Fibroblast of peridontal ligament (primary cell): ENCODE measurements around the gene COBLL1.

ENCODE experiments used
- DNase-seq: peaks from one replicate; pipeline ENCODE4 v3.0.0-alpha.2; 2010; ENCODE audit errors: extremely low read depth

The COBLL1 gene

DNA sequence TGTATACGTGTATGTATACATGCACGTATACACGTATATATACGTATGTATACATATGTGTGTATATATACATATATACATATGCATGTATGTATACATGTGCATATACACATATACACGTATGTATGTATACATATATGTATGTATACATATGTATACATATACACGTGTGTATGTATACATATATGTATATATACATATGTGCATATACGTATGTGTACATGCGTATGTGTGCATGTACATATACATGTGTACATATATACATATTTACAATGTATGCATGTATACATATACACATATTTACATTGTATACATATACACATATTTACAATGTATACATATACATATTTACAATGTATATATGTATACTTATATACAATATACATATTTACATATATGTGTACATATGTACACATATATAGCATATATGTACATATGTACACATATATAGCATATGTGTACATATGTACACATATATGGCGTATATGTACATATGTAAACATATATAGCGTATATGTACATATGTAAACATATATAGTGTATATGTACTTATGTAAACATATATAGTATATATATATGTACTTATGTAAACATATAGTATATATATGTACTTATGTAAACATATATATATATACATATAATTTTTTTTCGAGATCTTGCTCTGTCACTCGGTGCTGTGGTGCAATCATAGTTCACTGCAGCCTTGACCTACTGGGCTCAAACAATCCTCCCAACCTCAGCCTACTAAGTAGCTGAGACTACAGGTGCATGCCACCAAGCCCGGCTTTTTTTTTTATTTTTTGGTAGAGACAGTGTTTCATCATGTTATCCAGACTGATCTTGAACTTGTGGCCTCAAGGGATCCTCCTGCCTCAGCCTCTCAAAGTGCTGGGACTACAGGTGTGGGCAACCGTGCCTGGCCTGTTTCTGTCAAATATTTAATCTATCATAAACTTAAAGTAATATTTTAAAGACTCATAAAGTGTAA lies 23.2 kb downstream of the COBLL1 start:
- DNase-seq, result no peak

DNA sequence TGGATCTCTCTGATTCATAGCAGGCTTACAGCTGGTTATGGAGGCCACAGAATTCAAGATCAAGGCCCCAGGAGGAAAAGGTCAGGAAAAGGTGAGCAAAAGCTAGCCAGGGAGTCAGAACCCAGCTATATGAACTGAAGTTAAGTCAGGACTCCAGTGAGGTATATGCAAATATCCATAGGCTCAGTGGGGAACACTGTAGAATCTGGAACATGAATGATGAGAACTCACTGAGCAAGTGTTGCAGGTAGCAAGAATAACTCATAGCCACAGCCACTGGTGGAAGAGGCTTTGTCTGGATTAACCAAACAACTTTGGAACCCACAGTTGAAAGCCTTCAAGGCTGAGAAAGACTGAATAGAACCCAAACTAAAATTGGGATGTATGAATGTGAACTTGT lies 24.7 kb downstream of the COBLL1 start:
- no peak for DNase-seq

DNA sequence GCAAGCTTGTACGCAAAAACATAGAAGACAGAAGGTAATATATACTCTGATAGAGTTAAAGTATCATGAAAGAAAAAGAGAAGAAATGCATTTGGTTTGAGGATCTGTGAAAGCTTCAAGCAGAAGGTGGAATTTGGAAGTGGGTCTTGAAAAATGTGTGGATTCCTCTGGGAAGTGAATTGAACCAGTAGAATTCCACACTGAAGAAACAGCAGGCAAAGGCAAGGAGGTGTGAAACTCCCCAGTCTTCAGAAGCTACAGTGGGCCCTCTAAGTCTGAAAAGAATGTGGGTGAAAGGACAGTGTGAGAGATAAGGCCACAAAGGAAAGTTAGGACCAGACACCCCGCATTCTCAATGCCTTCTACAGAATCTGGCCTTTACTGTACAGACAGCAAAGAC lies 25.6 kb downstream of the COBLL1 start:
- no peak for DNase-seq

DNA sequence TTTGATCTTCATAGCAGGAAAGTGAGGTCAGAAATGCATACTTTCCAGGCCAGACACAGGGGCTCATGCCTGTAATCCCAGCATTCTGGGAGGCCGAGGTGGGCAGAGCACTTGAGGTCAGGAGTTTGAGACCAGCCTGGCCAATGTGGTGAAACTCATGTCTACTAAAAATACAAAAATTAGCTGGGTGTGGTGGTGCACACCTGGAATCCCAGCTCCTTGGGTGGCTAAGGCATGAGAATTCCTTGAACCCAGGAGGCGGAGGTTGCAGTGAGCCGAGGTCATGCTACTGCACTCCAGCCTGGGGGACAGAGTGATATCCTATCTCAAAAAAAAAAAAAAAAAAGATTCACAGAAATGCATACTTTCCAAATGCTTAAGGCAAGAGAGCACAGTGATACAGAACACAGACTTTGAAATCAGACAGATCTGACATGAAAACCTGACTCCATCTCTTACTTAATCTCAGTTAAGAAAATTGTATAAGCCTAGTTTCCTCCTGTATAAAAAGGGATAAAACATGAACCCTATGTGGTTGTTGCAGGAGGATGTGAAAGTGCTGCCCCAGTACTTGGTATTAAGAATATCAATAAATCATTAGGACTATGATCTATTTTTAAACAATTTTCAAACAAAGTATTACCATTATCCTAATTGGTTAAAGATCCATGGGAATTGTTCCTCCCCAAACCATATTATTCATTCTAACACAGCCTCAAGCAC lies 26.4 kb downstream of the COBLL1 start:
- DNase-seq, result no peak

DNA sequence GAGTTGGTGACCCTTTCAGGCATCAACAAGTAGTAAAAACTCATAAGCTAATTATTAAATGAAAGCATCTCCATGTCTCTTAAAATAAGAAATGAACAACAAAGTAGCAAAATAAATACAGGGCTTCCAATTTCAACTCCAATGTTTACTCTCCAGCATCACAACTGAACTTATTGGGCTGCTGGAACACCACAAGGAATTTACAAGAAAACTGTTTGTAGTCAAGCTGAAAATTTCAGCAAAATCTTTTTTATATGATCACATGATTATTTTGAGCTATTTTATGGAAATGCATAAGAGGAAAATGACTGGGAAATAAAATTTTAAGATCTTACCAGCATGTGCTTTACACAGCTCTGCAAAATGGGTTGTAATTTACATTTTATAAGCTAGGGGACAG lies 28.1 kb downstream of the COBLL1 start:
- no peak for DNase-seq

DNA sequence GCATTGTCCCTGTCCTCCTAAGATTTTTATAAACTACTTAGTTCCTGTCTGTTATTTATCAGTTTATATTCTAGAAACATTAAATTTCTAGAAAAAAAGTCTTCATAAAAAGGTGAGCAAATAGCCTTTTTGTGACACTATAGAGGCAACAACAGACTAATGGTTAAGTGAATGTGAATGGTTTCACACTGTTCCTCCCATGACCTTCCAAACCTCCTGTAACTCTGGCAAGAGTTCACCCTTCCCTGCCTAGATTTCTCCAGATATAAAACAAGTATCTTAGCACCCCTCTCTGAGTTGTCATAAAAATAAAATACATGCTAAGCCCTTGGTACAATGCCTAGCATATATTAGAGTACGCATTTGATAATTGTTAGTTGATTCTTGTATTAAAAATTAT lies 29.2 kb downstream of the COBLL1 start:
- no peak for DNase-seq

DNA sequence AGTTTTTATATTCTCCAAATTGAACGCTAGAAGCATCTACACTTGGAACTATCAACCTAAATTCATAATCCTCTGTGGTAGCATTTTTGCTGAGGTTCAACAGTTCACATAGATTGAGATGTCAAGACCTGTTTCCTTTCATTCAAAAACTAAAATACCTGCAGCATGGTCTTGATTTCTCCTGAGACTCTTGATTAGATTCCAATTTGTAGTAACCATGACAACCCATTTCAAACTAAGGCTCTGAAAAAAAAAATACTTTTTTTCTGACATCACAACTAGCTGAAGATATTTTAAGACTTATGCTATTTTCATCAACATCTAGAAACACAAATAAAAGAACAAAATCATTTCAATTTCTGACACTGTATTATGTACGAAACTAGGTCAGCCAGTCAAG lies 29.8 kb downstream of the COBLL1 start:
- no peak for DNase-seq

DNA sequence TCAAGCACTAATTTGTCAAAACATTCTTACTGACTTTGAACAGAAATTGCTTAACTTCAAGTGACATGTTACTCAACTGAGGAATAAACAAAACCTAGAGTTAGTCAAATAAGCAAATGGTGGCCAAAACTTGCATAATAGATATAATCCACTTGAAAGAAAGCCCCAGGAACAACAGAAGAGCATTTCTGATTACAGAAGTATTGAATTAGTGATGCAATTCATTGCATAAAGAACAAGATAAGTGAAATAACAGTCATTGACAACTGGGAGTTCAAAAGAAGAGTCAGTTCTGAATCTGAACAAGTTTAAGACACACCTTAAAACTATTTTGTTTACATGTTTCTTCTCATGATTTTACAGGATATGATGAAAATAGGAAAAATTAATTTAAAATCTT lies 30.8 kb downstream of the COBLL1 start:
- DNase-seq, result peak; percentile 75

DNA sequence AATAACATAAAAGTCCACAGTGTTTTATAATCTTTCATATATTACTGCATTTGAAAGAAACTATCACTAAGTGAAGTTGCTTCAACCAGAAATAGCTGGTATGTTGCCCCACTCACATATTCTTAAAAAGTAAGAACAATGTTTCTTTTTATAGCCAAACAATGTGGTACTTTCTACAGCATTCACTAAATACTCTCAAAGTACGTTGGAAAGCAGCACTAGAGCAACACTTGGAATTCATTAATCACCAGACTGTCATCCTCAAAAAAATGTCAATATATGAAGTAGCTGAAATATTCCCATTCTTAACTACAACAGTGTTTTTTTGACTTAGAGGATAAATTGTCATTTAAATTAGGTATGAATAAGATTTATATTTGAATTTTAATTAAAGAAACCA lies 32.8 kb downstream of the COBLL1 start:
- DNase-seq, result peak; percentile 57

DNA sequence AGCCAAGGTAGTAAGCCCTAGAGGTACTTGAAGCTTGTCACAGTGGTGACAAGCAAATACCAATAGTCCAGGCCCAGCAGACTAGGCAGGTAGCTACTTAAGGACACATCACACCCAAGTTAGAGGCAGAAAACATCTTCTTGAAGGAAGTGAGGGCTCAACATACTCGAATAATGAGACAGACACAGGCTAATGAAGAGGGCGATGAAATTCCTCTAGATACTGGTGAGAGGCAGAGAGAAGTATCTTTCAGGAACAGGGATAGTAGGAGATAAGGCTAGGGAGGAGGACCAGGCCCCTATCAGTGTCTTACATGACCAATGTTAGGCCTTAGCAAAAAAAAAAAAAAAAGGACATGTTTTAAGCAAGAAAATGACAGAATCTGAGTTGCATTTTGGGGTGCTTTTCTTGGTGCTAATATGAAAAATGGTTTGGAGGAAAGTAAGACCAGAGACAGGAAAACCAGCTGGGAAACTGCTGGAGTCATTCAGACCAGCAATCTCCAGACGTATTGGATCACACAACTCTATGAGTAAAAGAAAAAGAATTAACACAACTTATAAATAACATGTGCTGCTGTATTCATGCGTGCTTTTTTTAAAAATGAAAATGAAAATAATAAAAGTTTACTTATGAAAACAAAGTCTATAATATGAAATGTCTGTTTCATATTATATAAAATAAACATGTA lies 37.7 kb downstream of the COBLL1 start:
- peak; percentile 51 for DNase-seq

DNA sequence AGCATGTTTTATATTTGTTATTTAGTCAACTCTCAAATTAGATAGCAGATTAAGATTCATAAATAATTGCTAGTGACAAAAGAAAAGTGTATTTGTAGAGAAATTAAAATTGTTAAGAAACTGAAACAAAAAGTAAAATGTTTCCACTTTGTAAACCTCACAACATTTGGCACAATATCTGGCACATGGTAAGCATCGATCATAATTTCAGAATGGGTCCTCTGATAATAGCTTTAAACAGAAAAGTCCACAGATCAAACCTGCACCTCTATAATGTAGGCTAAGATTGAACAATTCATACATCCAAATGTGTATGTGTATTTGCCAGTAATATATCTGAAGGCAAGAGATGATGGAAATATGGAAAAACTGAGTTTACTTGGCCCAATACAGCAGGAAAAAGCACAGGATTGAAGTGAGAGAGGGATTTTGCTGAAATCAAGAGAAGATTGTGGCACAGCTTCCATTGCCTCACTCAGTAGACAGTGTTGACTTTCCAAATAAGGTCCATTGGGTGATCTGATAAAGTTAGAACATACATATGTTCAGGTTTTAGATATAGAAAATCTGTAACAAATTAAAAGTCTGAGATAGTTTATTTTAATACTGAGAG lies 39.4 kb downstream of the COBLL1 start:
- no peak for DNase-seq

DNA sequence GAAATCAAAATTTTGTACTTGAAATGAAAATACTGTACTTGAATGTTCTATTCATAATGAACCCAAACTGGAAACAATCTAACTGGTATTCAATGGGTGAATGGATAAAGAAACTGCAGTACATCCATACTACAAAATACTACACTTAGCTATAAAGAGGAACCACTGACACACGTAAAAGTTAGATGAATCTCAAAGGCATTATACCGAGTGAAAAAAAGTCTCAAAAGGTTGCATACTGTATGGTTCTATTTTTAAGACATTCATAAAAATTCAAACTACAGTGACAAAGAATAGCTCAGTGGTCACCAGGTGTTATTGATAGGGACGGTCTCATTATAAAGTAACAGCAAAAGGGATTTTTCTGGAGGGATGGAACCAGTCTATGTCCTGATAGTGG lies 41.1 kb downstream of the COBLL1 start:
- no peak for DNase-seq

DNA sequence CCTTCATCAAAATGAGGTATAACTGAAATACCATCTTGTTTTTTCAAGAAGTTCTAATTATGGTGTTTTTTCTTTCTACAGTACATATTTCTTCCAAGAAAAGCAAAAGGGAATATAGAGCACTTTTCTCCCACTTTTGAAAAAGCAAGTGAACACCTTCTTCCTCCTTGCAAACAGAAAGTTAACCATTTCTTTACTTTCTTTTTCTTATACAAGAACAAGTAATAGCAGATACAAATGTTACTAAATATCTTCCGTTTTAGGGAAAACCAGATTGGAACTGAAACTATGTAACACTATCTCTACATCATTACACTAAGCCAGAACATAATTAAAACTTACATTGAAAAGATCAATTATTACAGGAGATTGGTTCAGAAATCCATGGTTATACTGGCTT lies 44.0 kb downstream of the COBLL1 start:
- no peak for DNase-seq

DNA sequence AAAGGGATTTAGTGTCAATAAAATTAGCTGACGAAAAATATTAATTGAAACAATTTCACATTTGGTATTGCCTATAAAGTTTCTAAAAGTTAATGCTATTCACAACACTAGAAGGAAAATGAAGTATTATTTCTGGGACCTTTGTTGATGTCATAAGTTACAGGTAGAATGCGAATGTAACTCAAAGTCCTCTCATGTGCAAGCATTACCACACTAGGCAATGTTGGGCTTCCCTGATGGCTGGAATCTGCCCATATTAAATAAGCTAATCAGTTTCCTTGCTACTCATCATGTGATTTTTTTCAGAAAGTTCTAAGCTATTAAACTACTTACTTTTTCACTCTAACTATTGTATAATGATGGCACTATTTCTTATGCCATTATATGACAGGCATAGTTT lies 44.6 kb downstream of the COBLL1 start:
- DNase-seq, result no peak

DNA sequence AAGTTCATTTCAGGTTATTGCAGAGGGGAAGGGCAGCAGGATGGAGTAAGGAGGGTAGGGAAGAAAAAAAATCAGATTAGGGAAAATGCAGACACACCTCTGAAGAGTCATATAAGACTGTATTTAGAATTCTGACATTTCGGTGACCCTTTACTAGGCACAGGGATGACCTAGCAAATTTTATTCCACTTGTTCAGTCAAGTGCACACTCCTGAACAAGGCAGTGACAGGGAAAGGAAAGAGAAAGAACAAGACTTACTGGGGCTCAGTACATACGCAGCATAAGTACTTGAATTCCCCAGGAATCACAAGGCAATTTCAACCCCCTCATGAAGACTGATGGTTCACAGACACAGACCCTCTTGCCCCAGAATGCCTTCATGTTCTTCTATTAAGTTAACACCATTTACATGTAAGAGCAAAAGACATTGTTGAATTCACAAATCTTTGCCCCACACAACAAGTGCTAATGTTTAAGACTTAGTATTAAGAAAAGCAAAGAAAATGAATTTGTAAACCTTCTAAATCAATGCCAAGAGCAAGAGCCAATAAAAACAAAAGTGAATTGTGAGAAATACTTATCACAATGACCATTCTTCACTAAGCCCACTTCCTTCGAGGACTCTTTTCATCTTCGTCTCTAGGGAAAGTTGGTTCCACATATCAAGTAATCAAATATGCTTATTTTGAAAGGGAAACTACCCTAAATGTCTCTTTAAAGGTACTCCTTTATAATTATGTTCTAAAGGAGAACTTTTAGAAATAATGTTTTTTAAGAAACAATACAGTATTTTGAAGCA lies 47.0 kb downstream of the COBLL1 start:
- no peak for DNase-seq

DNA sequence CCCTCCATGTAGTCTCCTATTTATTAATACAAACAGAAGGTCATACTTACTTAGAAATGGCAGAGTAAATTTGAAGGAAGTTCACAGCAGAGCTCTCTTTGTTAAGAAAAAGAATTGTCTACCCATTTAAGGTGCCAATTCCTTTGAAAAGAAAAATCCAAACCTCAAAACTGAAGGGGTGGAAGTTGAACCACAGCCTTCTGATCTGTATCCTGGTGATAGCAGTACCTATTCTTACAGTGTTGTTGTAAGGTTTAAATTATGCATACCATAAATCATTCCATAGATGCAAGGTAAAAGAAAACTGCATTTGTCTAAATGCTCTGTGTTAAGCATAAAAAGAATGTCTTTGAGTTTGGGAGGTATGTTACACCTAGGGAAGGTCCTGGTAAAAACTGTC lies 47.6 kb downstream of the COBLL1 start:
- no peak for DNase-seq

DNA sequence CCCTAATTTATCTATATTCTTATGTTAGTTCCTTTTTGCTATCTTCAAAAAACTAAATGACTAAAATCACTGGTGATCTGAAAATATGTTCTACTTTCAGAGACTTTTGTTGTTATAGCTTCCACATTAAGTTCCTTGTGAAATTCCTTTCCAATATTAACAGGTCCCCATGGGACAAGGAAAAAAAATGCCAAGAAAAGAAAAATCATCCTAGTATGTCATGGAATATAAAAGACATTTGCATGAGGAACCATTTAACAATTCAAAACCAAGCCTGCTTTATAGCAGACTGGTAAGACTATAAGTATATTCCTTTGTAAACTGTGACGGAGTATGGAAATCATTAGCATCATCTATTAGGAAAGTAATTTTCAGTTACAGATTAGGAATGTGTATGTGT lies 48.1 kb downstream of the COBLL1 start:
- peak; percentile 61 for DNase-seq

DNA sequence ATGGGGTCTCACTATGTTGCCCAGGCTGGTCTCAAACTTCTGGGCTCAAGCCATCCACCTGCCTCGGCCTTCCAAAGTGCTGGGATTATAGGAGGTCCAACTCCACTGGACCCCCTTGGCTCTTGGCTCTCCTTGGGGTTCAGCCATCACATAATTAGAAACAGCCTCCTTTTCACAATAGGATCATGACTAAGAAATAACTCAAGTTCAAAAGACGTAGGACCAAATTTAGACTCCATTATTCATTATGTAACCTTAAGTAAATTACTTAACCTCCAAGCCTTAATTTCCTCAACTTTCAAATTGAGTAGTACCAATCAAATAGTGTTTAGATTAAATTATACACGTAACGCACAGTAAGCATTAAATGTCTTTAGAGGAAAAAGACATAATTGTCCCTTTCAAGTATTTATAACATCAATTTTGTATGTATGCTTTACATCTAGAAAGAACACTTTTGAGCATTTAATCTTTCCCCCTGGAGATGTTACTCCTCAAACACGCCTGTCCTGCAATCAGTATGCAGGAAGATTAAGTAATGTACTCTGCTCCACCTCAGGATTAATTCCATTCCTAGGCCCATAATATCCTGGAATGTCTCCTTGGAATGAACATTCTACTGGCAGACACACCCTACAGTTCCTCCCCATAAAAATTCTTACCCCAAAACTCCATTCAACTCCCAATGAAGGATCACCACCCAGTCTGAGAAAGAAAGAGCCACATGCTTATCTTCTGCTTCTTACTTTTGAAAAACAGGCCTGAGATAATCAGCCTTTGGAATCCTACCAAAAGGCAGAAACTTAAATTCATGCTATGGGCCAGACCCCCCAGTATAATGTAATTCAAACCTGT lies 49.1 kb downstream of the COBLL1 start:
- DNase-seq, result peak; percentile 41

DNA sequence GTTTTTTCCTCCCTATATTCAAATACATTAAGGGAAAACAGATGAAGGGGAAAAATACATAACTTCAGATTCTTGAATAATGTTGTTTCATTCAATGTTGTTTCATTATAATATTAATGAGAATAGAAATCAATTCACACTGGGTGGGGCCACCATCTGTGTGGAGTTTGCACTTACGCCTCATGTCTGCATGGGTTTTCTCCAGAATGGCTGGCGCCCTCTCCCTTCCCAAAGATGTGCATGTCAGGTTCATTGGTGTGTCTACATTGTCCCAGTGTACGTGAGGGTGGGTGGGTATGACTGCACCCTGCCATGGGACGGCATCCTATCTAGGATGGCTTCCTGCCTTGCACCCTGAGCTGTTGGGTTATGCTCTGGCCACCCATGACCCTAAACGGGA lies 51.7 kb downstream of the COBLL1 start:
- DNase-seq, result no peak

DNA sequence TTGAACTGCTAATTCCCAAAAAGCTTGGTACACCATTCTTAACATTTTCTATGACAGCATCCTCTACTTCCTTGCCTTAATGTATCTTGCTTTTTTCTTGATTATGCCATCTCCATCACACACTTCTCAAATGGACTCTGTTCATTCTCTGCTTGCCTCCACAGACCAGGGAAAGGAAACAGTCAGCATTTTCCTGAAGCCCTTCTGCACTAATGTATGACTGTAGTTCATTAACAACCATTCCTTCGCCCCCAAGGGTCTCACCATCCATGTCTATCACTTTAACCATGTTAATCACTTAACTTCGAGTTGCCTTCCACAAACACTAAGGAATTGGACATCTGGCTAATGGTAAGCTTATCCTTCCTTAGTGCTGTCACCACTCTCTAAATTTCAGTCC lies 54.8 kb downstream of the COBLL1 start:
- no peak for DNase-seq
